HG02759 (cell line): ENCODE data around the gene ABT1.

Experiments
- ATAC-seq: cut with Tn5 transposase; IDR thresholded peaks from one replicate; pipeline ENCODE4 v1.9.1; 2021; ENCODE audit warnings: mild to moderate bottlenecking, moderate library complexity; ENCODE audit not compliant: unreplicated experiment

Gene ABT1

DNA sequence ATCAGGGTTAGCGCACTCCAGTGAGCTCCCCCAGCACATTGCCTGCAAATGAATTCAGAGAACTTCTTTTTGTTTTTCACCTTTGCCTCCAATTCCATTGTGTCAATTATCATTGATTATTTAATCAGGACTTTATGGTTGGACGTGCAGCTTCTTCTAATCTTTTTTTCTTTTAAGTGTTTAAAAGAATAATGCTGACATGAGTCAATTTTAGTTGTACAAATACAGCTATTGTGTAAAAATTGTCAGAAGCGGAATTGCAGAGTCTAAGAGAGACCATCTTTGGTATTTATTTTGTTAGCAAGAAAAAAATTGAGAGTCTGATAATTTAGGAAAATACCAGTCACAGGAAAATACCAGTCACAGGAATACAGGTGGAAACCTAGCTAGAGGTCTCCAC, 5.5 kb downstream of the ABT1 start:
- ATAC-seq = no peak

DNA sequence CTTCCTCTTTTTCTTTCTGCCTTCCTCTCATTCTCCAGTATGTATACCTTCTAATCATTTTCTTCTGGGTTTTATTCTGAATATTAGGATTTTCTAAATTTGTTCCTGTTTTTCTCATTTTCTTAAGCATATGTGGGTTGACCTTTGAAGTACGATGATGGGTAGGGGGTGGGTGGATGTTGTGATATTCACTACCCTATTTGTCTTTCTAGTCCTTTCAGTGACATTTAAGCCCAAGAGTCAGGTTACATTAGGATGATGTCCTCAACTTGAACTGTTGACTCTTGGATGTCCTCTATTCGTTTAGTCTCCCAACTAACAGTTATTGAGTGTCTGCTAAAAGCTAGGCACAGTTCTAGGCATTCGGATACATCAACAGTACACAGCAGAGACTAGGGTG, 7.3 kb downstream of the ABT1 start:
- no peak for ATAC-seq

DNA sequence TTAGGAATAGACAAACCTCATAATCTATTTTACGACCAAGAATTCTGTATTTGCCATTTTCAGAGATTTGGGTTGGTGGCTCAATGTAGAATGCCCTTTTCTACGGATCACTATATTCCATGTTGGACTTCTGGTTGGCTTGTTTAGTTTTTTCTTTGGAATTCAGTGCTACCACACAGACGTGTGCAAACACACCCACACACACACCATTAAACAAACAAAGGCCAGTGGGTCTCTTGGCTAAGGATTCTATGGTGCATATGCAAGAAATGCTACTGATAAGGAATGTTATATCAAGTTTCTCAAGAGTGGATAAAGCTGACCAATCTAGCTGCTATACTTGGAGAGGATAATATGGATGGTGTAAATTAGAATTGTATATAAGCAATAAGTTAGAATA, 8.0 kb downstream of the ABT1 start:
- no peak for ATAC-seq

DNA sequence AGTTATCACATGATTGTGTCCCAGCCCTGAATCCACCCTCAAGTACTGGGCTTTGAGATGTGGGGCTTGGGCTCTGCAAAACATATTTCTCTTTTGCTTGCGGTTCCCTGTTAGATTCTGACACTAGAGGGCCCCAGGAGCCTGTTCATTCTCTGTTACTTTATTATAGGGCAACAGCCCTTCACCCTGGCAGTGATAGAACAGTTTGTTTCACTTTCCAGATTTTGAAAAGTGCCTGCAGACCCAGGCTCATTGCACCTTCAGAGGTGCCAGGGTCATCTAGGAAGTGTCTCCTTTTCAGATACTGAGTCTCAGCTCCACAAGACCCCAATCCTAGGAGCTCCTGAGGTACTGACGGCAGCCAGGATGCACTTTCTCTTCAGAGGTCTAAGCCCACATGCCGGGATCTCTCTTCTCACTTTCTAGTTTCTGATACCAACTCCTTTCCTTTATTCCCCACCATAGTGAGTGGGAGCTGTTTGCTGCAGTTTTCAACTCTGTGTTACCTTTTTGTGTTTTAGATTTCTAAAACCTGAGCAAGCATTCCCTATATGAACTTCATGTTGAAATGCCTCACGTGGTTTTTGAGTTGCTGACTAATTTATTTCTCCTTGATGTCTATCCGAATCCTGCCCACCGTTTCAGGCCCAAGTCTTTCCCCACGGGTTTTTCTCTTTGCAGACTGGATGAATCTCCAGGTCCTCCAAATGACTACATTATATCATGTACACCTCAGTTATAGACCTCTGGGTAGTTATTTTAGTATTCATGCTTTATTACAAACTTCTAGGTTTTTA, 10.9 kb downstream of the ABT1 start:
- peak; percentile 52 for ATAC-seq

DNA sequence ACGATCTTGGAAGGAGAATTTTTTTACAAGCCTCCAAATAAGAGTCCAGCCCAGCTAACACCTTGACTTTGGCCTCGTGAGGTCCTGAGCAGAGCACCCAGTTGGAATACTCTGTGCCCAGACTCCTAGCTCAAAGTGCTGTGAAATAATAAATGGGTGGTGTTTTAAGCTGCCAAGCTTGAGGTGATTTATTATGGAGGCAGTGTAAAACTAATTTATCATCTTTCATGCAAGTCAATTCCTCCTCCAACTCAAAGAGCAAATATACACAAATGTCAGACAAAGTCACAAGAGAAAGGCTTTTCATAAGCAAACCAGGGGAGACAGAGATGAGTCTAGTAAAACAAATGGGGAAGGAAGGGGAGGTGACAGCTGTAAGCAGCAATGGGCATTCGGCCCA, 12.7 kb downstream of the ABT1 start:
- no peak for ATAC-seq

DNA sequence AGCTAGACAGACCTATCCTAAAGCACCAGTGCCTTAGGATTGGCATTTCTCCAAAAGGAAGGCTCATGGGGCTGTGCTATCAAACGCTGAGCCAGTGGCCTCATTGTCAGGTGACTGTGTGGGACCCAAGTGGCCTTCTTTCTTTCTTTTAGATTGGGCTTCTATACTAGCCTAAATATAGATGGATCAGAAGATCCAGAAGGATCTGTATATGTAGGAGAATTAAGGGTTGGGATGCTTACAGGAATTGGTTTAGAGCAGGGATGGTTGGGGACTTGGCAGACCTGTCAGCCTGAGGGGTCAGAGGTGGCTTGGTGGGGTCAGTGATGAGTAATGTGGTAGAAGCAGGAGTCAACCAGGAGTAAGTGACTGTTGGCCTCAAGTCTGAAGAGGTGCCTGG, 14.8 kb downstream of the ABT1 start:
- no peak for ATAC-seq

DNA sequence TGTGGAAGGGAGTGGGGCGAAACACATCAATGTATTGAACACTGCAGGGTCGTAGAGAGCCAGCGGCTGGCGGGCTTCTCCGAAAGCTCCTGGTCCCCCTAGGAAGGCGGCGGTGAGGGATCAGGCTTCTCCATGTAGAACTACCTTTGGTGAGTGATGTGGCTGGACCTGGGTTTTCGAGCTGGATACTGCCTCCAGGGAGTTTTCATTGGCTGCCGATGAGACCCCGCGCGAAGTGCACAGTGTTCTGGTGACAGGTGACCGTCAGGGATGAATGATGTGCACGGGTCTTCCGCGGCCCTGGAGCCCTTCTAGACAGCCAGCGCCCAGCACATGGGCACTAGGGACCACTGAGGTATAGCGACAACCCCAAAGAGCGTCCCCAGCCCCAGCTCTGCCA, 16.4 kb downstream of the ABT1 start:
- ATAC-seq = no peak

DNA sequence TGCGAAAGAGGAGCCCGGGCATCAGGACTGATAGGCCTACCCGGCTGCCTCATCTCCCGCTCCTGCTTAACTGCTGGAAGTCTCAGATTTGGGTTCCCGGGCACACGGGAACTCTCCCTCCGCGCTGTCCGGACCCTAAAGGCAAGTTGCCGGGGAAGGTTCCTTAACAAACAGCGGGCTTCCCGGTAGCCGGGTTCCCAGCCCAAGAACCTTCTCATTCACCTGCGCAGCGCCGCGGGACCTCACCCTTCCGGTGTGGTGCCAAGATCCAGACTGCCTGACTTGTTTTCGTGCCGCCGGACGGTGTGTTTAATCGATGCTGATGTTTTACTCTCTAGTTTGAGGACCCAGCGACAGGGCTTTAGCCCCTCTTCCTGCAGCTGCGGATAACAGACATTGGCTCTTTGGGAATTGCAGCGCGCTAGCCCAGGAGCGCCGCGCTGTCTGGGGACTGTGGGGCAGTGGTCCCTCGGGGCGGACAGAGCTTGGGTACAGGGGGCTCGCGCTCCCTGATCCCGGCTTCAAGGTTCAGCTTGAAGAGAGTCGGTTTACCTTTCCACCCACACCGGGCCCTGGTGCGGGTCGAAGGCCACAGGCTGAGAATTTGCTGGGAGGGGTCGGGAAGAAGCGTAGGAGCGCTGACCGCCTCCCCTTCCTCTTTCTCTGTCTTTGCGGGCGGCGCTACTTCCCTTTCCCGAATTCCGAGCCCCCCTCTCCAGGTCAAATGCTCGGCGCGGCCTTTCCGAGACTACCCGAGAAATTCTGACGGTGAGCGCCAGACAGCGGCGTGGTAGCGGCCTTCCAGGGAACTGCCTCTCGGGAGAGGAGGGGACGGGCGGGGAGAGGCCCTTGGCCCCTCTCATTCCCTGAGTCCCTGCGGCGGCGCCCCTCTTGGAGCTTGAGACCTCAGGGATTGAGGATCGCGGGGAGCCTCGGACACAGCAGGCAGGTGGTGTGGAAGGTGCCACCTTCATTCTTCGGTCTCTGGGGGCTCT, 17.2 kb downstream of the ABT1 start:
- no peak for ATAC-seq

DNA sequence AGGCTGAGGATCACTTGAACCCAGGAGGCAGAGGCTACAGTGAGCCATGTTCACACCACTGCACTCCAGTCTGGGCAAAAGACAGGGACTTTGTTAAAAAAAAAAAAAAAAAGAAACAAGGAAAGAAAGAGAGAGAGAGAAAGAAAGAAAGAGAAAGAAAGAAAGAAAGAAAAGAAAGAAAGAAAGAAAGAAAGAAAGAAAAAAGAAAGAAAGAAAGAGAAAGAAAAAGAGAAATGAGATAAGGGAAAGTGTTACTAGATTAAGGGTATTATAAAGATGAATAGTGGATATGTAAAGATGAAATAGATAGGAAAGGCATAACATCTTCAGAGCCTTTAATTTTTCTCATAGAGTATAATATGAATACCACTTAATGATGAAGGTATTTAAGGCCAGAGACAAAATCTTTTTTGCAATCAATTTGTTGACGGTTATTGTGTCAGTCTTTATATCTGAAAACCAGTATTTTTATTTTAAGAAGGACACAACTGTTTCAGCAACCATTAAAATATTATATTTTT, 26.6 kb downstream of the ABT1 start:
- no peak for ATAC-seq

DNA sequence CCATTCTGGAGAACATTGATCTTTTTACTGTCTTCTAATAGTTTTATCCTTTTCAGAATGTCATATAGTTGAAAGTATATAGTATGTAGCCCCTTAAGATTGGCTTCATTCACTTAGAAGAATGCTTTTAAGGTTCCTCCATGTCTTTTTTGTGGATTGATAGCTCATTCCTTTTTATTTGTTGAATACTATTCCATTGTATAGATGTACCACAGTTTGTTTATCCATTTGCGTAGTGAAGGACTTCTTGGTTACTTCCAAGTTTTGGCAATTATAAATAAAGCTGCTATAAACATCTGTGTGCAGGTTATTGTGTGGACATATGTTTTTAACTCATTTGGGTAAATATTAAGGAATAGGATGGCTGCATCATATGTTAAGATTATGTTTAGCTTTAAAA, 27.8 kb downstream of the ABT1 start:
- no peak for ATAC-seq

DNA sequence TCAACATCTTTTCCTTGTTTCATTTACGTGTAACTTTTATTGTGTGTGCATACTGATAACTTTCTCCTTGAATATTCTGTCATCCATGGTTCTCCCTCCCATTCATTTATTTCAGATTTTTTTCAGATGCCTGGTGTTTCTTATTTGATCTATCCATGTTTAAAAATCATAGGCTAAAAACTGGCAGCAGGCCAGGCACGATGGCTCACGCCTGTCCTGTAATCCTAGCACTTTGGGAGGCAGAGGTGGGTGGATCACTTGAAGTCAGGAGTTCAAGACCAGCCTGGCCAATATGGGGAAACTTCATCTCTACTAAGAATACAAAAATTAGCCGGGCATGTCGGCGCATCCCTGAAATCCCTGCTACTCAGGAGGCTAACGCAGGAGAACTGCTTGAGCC, 31.1 kb downstream of the ABT1 start:
- ATAC-seq = no peak

DNA sequence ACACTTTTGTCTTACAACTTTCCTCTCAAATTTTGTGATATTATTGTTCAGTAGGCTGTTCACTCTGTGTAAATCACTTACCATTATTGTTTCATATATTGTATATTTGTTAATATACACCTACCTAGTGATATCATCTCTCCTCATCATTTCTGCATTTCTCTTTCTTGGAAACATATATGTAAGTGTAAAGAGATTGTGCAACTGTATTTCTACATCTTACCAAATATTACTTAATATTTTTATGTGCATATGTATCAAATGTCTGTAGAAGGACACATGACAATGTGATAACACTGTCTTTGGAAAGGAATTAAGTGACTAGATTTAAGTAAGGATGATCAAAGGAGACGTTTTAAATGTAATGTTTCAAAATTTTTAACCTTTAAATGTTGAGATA, 32.6 kb downstream of the ABT1 start:
- no peak for ATAC-seq

DNA sequence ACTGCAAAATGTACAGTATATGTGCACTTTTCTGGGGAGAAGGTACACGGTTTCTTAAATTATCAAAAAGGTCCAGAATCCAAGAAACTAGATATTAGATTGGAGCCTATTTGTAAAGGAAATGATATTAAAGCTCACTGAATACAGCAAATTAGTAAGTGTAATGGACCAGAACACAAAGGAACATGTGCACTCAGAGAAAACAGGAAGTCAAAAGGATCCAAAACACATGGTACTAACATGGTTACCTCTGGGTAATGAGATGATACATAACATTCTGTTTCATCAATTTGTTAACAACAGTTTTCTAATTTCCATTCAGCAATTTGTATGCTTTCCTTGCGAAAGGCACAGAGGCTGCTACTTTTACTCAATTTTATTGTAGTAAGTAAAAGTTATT, 44.1 kb downstream of the ABT1 start:
- no peak for ATAC-seq

DNA sequence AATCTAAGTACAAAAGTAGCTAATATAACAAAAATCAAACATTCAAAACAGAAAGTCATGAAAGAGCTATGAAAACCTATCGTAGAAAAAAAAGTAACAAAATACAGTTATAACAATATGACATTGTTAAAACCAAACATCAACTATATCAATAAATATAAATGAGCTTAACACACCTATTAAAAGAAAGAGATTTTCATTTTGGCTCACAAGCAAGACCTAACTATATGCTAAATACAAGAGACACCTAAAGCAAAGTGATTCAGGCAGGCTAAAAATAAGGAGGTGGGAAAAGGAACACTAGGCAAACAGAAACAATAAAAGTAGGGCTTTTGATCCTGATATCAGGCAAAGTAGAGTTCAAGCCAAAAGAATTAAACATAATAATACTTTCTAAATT, 49.3 kb downstream of the ABT1 start:
- ATAC-seq = no peak
